GM21717 (cell line): Measurements from ENCODE around the gene TUBE1.
"Not testable (repeated sequence)": the region's sequence is repeated elsewhere in the genome, so short reads cannot be mapped to it uniquely, and the experiment has no call there.

Experiments used
- ATAC-seq: cut with Tn5 transposase; IDR thresholded peaks from one replicate; pipeline ENCODE4 v1.9.1; 2021; ENCODE audit warnings: mild to moderate bottlenecking, moderate library complexity; ENCODE audit not compliant: unreplicated experiment

The TUBE1 gene

GRCh38 chr6:112087136-112087911 is at the start of gene TUBE1, which contains the start of gene FAM229B:
TUBE1 (minus strand) TSS chr6:112087482; CDS start chr6:112087434, 48 bp downstream.
FAM229B (plus strand) TSS chr6:112087591; CDS start chr6:112099284, 11,693 bp downstream.
- ATAC-seq: peak; percentile 98

DNA sequence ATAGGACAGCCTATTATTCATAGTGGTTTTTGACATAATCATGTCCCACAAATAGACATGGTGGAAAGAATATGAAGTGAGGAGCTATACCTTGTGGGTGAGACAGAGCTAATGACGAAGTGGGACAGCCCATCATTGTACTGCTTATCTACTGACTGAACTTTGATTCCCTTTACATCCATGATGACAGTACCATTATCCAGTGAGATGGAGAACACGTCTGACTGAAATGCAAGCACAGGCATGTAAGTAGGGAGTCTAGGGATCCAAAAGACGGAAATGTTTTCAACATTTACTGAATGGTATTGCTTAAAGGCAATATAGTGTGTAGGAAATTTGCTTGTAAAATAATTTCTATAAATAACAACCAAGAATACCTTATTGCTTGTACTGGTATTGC is 43.6 kb upstream of the TUBE1 start:
- no peak for ATAC-seq

- no peak for ATAC-seq
Observed at GRCh38 chr6:112128208-112128607, 40.9 kb upstream of the TUBE1 start.

GRCh38 chr6:112123982-112124381 is 36.7 kb upstream of the TUBE1 start:
- ATAC-seq: no peak

- no peak for ATAC-seq
Observed at GRCh38 chr6:112122756-112123155, 35.5 kb upstream of the TUBE1 start.

DNA sequence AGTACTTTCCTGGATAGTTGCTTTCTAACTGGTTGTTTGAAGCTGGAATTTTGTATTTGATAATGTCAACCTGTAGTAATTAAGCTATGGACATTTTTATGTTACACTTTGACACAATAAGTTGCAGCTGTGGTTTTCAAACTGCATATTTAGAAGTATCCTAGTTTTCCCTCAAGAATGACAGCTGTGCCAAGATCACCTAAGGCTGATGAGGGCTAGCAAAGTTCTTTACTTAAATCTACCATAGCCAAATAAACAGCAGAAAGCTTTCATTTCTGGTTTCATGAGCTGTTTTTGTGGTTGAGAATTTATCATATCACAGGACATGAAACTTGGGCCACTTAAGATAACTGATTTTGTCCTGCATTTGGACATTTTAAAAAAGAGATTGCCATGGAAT is 30.8 kb upstream of the TUBE1 start:
- no peak for ATAC-seq

- ATAC-seq: no peak
Observed at GRCh38 chr6:112117554-112117953, 30.3 kb upstream of the TUBE1 start.

- no peak for ATAC-seq
Observed at GRCh38 chr6:112116221-112116620, 28.9 kb upstream of the TUBE1 start.

GRCh38 chr6:112114577-112115223 is 27.4 kb upstream of the TUBE1 start:
- no peak for ATAC-seq

- no peak for ATAC-seq
Observed at GRCh38 chr6:112113918-112114317, 26.6 kb upstream of the TUBE1 start.

- no peak for ATAC-seq
Observed at GRCh38 chr6:112113431-112113830, 26.1 kb upstream of the TUBE1 start.

- no peak for ATAC-seq
Observed at GRCh38 chr6:112109262-112109661, 22.0 kb upstream of the TUBE1 start.

DNA sequence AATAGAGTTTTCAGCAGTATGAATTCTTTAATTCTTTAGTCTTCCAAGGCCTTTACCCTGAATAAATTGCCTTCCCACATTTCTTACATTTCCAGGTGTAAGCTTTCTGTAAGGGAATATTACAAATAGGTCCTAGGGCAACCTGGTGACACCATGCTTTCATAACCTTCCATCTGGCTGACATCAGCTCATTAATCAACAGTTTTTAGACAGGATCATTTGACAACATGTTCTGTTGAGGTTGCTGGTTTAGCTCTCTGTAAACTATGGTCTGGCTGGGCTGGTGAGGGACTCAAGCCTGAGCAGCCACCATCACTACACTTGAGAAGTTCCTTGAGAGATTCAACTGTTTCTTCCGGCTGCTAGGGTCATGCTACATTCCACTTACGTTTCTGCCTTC is 19.3 kb upstream of the TUBE1 start:
- no peak for ATAC-seq

GRCh38 chr6:112106026-112106425 is 18.7 kb upstream of the TUBE1 start:
- ATAC-seq: not testable (repeated sequence)

- no peak for ATAC-seq
Observed at GRCh38 chr6:112100561-112100960, 13.3 kb upstream of the TUBE1 start.

DNA sequence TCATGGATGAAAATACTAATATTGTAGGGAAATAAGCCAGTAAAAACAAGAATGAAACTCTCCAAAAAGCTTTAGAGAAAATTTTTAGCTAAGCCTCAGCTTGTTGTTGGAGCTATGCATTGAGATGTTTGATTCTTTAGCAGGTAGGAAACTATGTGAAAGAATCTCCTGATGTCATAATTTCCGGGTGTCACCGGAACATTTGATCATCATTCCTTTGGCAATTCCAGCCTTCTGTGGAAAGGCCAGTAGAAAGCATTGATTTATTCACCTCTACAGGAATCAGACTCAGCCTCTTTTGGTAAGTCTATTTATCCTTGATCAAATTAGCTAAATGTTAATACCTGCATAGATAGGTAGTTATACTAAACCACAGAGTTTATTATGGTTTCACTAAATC is 9.6 kb upstream of the TUBE1 start:
- no peak for ATAC-seq

GRCh38 chr6:112087916-112088315 is 634 bp upstream of the TUBE1 start:
- no peak for ATAC-seq

DNA sequence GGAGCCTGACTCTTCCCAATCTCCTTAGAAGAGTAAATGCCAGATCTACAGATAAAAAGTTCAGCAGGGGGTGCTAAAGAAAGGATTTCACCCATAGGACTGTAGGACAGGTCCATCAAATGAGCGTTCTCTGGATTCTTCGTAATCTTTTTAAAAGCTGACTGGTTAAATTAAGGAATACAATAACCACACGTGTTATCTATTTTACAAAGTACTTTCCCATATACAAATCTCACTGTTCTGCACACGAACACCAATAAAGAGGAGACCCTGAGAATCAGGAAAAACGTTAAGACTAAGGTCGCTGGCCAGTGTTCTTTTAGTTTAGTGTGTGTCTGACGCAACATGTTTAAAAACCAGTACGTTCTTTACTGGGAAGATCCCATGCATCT is 542 bp downstream of the TUBE1 start:
- ATAC-seq: peak; percentile 35

DNA sequence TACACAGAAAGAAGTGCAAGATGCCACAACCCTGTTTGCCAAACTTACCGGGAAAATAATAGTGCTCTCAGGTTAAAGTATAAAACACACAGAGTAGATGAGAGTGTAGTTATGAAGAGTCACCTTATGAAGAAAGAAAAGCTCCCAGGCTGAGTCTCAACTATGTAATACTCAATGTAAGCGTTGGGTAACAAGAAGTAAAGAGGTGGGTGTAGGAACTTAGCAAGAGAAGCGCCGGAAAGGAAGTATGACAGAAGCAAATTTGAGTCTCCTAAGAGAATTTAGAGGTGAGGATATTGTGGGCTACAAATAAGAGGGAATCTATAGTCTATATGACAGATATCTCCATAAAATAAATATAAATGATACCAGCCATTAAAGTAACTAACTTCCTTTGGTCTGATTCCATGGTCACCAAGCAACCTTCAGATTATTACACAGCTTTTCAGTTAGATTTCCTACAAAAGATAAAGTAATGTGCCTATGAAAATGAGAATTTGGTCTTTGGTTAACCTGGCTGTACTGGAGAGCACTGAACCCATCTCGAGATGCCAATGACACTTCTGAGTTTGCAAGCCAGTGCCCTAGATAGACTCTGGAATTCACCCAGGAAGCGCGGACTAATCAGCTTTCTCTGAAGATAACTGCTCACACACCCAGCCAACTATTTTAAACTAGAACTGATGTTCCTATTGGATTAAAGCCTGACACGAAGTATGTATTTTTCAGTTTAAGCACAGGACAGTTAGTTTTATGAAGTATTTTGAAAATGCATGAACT is 1.8 kb downstream of the TUBE1 start:
- no peak for ATAC-seq

GRCh38 chr6:112081569-112081968 is 5.7 kb downstream of the TUBE1 start:
- no peak for ATAC-seq

GRCh38 chr6:112066606-112067005 is 20.7 kb downstream of the TUBE1 start:
- ATAC-seq: no peak
